NCI-H446 (cell line): ENCODE measurements around the gene METTL24.
"Not testable (repeated sequence)": the region's sequence is repeated elsewhere in the genome, so short reads cannot be mapped to it uniquely, and the experiment has no call there.

Experiments
- DNase-seq, 2 experiments: peaks; one replicate each; lab custom pipeline; 2025; lab: John Stamatoyannopoulos, UW

Gene METTL24

DNA sequence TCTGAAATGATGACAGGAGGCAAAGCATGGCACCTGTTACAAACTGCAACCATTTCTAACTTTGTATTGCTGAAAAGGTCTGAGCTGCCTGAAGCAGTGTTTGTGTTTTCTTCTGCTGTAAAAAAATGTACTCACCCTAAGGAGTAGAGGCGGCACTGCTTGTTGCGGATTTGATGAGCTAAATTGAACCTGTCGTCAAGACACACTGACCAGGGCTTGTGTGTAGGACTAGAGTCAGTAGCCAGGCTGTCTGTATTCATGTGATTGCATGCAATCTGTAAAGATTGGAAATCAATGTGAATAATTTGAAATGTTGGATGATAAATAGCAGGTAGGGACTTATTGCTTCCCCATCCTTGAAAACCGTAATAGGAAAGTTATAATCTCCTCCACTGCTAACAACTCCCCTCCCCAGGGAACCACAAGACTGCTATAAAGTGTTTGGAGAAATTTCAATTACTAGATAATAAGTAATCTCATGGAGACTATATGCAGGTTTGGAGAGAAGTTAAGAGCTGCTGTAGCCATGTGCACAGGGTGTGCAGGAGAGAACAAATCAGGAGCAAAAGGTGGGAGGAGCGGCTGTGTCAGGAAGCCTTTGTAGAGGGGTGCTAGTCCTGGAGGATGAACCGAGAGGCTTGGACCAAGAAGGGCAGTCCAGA is 42.8 kb downstream of the METTL24 start:
- DNase-seq: no peak

DNA sequence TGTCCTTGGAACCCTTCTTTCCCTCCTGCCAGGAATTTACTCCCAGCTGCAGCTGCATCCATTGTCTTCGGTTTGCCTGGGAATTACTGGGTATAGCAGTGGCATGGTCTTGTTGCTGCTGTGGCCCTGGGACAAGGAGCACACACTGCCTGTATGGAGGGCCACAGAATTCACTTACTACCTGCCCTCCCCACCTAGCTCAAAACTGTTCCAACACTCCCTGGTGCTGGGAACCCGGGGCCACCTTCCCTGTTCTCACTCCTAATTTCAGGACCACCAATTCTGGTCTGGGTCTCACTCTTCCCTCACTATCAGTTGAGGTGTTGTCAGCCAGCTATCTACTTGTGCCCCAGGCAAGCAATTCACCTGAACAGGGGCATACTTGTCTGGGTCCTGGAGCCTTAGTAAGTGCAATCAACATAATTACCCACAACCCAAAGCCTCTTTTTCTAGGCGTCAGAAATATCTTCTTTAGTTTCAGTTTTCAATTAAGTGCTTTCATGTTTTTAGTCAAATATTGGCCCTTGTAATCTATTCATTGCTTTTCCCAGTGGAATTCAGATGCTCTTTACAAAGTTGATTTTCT is 47.2 kb downstream of the METTL24 start:
- DNase-seq: no peak

DNA sequence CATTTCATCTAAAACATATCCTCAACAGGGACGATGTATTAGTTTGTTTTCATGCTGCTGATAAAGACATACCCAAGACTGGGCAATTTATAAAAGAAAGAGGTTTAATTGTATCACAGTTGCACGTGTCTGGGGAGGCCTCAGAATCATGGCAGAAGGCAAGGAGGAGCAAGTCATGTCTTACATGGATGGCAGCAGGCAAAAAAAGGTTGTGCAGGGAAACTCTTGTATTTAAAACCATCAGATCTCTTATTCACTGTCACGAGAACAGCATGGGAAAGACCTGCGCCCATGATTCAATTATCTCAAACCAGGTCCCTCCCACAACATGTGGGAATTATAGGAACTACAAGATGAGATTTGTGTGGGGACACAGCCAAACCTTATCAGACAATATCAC is 48.7 kb downstream of the METTL24 start:
- not testable (repeated sequence) for DNase-seq

DNA sequence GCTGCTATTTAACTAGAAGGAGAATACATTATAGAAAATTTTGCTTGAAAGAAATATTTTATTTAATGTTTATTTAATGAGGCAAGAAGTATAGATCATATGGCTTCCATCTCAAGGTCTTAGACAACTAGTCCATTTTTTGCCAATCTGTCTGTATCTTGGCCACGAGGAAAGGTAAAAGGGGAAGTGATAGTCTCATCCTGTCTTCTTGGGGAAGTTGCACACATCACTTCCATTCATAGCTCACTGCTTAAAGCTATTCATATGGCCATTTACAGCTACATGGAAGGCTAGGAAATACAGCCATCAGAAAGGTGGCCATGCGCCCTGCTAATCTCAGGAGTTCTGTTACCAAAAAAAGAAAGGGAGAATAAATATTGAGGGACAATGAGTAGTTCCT is 50.8 kb downstream of the METTL24 start:
- no peak for DNase-seq

DNA sequence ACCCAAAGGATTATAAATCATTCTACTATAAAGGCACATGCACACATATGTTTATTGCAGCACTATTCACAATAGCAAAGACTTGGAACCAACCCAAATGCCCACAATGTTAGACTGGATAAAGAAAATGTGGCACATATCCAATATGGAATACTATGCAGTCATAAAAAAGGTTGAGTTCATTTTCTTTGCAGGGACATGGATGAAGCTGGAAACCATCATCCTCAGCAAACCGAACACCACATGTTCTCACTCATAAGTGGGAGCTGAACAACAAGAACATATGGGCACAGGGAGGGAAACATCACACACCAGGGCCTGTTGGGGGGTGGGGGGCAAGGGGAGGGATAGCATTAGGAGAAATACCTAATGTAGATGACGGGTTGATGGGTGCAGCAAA is 52.3 kb downstream of the METTL24 start:
- DNase-seq: not testable (repeated sequence)

DNA sequence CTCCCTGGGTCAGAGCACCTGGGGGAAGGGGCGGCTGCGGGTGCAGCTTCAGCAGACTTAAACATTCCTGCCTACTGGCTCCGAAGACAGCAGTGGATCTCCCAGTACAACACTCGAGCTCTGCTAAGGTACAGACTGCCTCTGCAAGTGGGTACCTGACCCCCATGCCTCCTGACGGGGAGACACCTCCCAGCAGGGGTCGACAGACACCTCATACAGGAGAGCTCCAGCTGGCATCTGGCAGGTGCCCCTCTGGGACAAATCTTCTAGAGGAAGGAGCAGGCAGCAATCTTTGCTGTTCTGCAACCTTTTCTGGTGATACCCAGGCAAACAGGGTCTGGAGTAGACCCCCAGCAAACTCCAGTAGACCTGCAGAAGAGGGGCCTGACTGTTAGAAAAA is 54.5 kb downstream of the METTL24 start:
- not testable (repeated sequence) for DNase-seq

DNA sequence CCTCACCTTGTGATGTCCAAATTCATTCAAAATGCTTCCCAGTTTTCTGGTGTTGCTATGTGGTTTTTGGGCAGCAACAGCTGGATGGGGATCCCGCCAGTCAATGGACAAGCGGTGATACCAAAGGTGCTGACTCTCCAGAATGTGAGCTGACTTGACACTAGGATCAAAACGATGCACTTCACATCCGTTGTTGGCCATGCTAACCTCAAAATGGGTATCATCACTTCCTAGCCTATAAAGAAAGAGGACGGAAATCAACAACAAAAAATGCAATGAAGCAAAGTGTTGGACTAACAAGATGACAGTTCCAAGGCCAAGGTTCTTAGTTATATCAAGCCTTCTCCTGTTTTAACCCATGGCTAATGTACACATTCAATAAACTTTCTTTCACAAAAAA is 59.2 kb downstream of the METTL24 start:
- DNase-seq: no peak

DNA sequence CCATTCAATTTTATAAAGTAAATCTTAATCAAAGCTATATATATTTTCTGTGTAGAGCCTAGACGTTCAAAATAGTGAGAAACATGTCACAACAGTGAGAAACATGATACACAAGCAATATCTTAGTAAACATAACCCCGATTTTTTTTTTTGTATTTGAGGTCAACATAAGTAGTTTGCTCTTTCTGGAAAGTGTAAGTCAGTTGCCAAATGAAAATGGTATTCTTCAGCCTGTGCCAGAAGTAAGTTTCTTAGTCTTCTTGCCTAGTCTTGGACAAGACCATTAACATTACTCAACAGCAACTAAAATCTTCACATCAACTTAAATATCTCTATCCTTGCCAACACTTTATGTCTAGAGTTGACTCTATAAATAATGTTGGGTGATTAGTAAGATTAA is 59.7 kb downstream of the METTL24 start:
- DNase-seq: no peak

DNA sequence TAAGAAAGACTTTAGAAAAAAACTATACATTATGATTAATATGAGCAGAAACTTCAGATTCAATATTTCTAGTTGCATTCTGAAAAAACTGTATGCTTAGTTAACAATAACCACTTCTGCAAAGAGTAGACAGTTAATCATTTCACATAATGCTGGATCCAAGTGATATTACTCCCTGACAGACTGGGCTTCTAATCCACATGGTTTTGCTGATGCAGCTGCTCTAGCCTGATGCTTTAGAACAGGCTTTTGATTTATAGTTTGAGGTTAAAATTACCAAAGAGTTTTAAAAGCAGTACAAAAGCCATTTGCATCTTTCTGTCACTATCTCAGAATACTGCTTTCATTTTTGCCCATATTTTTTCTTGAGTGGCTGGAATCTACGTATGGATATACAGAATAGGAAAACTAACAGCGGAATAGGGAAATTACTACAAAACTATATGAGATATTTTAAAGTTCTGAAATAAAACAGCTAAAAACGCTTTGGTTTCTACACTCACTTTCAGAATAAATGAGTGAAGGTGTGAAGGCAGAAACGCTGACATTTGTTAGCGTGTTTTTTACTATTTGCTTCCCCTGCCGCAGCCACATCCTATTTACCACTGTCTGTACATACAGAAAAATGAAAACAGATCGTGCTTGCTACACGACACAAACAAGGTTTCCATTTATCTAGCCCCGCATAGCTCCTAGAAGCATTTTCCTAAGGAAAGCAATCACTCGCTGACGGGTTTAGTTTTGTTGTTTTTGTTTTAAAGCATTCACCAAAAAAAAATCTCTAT is 61.7 kb downstream of the METTL24 start:
- DNase-seq: no peak

DNA sequence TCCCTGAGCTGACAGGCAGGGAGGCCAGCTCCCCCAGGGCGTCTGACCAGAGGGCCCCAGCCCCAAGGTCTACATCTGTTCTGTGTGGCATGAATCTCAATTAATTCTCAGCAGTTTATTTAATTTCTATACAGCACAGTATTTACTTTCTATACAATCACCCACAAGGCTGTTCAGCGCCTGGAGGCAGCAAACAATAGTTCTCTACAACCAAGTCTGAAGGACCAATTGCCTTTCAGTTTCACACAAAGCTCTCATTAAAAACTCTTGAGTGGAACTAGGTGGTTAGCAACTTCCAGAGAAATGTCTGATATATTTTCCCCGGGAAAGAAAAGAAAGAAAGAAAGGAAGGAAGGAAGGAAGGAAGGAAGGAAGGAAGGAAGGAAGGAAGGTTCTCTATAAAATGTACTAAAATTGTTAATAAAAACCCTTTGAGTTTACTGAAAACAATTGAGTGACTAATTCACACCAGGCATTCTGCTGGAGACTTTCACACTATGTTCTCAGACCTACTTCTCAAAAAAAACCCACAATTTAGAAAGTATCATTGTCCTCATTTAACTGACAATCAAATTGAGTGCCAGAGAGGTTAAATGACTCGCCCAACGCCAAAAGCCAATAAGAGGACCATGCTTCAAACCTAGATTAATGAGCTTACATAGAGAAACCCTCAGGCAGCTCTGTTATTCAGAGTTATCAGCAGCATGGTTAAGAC is 62.5 kb downstream of the METTL24 start:
- no peak for DNase-seq

DNA sequence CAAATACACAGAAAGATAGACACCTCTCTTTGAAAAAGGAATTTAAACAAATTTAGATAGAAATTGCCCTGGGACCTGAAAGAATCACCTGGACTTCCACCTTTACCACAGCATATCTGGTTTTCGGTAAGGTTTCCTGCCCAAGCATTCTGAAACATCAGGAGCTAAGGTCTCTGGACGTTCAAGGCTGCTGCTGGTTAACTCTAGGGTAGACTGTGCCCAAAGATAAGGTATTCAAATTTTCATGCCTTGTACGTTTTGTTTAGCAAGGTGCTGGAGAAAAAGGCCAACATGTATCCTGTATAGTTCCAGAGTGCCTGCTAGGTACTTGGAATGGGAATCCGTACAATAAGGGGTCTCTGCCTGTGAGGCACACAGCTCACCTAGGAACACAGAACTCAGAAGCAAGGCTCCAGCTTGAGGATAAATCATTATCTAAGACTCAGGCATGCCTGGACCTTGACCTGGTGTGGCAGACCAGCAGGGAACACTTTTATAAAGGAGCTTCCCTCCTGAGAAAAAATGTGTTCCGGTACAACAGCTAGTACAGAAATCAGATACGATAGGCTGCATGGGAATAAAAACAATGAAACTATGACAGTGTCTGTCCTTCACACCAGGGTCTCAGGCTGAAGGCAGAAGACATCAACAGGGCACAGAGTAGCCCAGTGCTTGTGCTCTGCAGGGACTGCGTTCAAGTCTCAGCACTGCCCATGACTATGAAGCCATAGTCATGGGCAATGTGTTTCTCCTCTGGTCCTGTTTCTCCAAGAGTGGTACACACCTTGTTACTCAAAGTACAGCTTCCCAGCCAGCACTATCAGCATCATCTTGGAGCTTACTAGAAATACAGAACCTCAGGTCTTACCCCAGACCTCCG is 70.4 kb downstream of the METTL24 start:
- DNase-seq: no peak

DNA sequence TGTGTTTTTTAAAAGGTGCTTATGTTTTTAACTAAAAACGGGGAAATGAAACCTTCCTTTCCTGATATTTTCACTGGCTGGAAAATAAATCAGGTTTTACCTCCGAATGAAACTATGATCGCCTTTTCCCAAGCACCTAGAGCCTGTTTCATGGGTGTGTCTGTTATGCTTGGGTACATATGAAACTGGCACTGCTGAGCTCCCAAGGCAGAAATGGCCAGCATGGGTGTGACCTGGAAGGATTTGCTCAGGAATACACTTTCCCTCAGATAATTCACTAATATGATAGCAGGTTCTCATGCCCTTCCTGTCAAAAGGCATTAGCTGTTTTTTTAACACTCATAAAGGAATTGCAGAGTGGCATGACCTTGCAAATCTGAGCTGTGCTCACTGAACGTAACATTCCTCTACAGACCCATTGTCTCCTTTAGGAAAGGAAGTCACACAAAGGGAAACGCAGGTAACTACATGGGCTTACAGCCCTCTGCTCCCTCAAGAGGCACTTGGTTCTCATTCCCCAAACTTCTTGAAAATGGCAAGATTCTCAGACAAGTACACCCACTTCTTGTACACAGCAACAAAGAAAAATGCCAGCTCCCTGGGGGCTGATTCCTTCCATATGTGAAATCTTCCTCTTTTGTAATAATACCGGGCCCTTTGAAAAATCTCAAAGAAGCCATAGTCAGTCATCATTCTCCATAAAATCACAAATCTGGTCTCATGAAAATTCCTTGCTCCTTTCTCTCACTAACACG is 72.7 kb downstream of the METTL24 start:
- DNase-seq: no peak

DNA sequence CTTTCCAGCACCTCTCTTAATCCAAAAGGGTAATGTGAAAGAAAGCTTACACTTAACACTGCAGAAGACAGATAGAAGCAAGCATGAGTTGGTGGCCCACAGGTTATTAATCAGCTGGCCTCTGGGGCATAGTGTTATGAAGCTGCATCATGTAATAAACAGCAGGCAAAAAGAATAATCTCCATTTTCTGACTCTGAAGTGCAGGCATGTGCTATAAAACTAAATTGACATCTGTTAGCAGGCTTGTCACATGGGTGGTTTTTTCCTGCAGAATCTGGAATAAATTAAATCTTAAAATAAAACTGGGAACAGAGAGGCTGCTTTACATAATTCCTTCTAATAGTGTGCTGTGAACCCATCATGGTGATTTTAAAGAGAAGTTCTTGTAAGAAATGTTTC is 73.3 kb downstream of the METTL24 start:
- DNase-seq: no peak

DNA sequence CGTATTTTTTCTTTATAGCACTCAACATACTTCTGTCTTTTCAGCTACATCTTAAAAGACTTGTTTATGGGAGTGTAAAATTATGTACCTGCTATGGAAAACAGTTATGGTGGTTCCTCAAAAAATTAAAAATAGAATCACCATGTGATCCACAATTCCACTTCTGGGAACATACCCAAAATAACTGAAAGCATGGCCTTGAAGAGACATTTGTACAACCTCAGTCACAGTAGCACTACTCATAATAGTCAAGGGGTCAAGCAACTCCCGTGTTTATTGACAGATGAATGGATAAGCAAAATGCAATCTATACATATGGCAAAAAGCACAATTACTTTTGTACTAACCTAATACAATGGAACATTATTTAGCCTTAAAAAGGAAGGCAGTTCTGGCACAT is 74.5 kb downstream of the METTL24 start:
- no peak for DNase-seq

DNA sequence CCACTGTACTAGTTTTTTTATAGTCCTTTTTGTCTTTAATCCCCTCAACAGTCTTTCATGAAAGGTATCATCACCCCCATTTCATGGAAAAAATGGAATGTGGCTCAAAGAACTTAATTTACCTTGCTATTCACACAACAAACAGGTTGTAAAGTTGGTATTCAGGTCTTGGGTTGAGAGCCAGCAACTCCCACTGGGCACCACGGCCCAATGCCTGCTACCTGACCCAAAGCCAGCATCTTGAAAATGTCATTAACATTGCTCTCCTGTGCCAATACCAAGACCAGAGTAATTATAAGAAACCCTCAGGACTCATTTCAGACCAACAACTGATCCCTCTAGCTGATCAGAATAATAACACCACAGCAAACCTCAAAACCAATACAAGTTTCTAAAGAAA is 75.7 kb downstream of the METTL24 start:
- DNase-seq: no peak

DNA sequence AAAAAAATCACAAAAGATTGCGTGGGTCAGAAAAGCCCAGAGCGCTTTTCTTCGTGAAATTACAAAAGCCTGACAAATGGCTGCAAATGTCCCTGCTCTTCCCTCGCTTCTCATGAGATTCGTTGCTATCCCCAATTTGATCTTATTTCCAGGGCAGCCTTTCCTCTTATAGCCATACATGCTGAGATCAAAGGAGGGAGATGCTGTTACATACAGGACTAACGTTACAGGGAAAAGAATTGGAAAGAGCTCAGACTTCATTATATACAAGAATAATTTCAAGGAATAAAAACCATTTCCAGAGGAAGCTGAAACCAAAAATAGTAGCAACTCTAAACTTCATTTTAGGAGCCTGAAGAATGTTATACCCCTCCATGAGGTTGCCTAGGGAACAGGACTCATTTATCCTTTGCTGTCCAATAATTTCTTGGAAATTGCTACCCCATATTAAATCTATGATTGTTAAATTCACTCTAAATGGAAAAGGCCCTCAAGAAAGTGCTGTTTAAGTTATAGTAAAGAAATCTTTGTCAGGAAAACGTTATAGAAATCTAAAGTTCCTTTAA is 81.0 kb downstream of the METTL24 start:
- DNase-seq: no peak

DNA sequence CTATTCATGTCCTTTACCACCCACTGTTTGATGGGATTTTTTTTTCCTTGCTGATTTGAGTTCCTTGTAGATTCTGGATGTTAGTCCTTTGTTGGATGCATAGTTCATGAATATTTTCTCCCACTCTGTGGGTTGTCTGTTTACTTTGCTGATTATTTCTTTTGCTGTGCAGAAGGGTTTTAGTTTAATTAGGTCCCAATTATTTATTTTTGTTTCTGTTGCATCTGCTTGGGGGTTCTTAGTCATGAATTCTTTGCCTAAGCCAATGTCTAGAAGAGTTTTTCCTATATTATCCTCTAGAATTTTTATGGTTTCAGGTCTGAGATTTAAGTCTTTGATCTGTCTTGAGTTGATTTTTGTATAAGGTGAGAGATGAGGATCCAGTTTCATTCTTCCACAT is 85.4 kb downstream of the METTL24 start:
- DNase-seq: not testable (repeated sequence)

DNA sequence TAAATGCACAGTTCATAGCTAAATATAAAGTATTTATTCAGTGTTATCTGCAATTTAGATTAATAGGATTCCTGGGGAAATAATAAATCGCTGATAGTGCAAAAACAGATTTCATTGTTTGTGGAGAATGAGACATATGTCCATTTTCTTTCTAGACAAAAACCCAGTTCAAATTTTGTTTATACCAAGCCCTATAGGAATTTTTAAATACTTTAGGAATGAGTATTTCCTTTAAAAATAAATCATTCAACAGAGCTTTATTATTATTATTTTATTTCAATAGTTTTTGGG is 86.5 kb downstream of the METTL24 start:
- DNase-seq: no peak

DNA sequence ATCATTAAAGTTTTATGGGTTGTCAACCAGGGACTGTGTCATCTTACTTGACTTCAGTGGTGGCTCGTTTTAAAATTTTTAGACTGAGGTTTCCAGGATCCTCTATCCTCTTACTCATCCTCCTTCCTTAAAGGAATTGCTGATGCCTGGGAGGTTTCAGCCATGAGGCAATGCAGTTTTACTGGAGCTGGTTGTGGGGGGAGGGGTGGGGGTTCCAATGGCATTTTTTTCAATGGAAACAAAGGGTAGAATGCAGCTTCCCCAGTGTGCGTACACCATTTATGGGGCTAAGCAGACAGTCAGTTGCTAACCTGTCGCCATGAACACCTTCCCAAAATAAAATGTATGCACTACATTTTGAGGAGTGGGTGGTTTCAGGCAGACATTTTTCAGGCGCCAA is 88.0 kb downstream of the METTL24 start:
- DNase-seq: no peak

DNA sequence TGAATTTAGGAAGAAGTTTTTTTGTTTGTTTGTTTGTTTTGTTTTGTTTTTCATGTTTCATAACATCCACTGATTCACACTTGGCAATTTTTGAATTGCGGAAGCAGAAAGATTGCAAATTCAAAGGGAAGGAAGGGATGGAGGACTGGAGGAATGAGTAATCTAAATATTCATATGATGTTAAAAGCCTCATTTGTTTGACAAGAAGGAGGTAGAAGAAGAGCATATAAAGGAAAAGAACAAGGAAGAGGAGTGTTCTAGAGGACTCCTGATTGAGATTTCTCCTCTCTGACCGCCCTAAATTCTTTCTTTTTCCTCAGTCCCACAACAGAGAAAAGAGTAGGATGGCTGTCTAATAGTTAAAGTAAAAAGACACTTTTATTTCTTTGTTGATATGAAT is 88.5 kb downstream of the METTL24 start:
- DNase-seq: no peak

DNA sequence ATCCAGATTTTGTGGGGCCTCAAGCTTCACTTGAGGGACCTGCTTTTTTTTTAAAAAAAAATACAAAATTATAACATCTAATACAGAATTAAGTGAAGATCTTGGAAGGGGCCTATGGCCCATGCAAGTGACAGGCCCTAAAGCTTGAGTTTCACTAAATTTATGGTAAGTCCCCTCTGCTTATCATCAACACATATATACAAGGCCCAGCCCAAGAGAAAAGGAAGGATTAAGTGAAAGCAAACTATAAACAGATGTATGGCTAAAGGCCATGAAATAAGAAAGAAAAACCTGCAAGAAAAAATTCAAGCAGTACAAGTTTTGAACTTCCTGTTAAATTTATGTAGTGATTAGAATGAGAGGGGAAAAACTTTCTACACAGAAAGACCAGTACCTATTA is 91.2 kb downstream of the METTL24 start:
- no peak for DNase-seq
